Keratinocyte (primary cell): Measurements from ENCODE around the gene PLXDC2.

Source experiments
- EZH2 ChIP-seq: IDR thresholded peaks from one replicate; pipeline ENCODE4 v1.6.1; 2012; ENCODE audit warnings: inconsistent platforms, mild to moderate bottlenecking, low read length, moderate library complexity
- TF ChIP-seq, protein P1 (sequence below), 3 experiments: IDR thresholded peaks in 1 of 3; conservative IDR thresholded peaks in 1 of 3; optimal IDR thresholded peaks in 1 of 3; 2 replicates in 2 of 3; 3 replicates in 1 of 3; pipeline versions ENCODE3 to v1.5.1; 2011; ENCODE audit warnings: low read length in 3 of 3, mild to moderate bottlenecking in 3 of 3, moderate library complexity in 2 of 3, control low read depth in 1 of 3, inconsistent platforms in 1 of 3; ENCODE audit not compliant: insufficient read depth in 2 of 3; ENCODE audit errors: extremely low read depth in 1 of 3

DNA sequence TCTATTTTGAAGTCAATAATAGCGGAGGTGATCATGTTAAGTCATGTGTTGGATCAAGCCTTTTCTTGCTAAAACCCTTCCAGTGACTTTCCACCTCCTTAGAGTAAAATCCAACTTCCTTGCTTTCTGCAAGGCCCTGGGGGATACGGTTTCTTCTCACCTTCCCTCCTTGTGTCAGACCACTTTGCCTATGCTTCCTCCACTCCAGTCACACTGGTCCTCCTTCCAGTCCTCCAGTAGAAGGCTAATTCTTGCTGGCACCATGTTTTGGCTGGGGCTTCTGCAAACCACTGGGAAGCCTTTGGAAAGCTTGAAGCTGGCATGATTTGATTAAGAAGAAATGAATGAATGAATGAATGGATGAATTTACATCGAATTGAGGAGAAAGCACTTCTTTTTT, 169.5 kb downstream of the PLXDC2 start:
- TF ChIP-seq, protein P1, sequence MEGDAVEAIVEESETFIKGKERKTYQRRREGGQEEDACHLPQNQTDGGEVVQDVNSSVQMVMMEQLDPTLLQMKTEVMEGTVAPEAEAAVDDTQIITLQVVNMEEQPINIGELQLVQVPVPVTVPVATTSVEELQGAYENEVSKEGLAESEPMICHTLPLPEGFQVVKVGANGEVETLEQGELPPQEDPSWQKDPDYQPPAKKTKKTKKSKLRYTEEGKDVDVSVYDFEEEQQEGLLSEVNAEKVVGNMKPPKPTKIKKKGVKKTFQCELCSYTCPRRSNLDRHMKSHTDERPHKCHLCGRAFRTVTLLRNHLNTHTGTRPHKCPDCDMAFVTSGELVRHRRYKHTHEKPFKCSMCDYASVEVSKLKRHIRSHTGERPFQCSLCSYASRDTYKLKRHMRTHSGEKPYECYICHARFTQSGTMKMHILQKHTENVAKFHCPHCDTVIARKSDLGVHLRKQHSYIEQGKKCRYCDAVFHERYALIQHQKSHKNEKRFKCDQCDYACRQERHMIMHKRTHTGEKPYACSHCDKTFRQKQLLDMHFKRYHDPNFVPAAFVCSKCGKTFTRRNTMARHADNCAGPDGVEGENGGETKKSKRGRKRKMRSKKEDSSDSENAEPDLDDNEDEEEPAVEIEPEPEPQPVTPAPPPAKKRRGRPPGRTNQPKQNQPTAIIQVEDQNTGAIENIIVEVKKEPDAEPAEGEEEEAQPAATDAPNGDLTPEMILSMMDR (optimal IDR thresholded peaks at IDR 0.05 in 1 of 3, IDR thresholded peaks at IDR 0.05 in 1 of 3, conservative IDR thresholded peaks at IDR 0.05 in 1 of 3; ENCODE audit: extremely low read depth in 1 of 3, insufficient read depth in 2 of 3, low read length in 3 of 3): no peak
- TF ChIP-seq EZH2: no peak
